WTC11 (cell line): ENCODE measurements around the gene SPG21. TPM values are rescaled to one million over a fixed set of nuclear protein-coding genes. Genes with fewer than 3 reads are reported as not detected.

Experiments used
- ATAC-seq: fragments of 200-7000 bp; cut with Tn5 transposase; 2 replicates; pipeline ENCODE4 v1.10.0; 2021; ENCODE audit warnings: mild to moderate bottlenecking, moderate library complexity
- CTCF ChIA-PET: fragments of 300-600 bp; sonication (Branson Sonifier 250); formaldehyde crosslinking; loops from one replicate; lab custom pipeline; 2021; ENCODE audit warnings: antibody characterized with exemption; lab: Charles Lee
- POLR2A ChIA-PET: fragments of 350-600 bp; sonication (Branson Sonifier 250); formaldehyde crosslinking; loops from one replicate; lab custom pipeline; 2021; ENCODE audit warnings: antibody characterized with exemption; lab: Charles Lee
- DNase-seq: peaks from one replicate; pipeline ENCODE4 v3.0.0; 2021; ENCODE audit warnings: low spot score
- H3K27ac Mint-ChIP-seq: 2 replicates; pipeline ENCODE4 v1.8.0; 2021; ENCODE audit warnings: mixed read lengths
- H3K27me3 Mint-ChIP-seq: 2 replicates; pipeline ENCODE4 v1.8.0; 2021; ENCODE audit warnings: low read depth, mild to moderate bottlenecking, moderate library complexity, mixed read lengths
- H3K36me3 Mint-ChIP-seq: 2 replicates; pipeline ENCODE4 v1.8.0; 2021; ENCODE audit warnings: mixed read lengths
- H3K4me1 Mint-ChIP-seq: 2 replicates; pipeline ENCODE4 v1.8.0; 2022; ENCODE audit warnings: mixed read lengths
- H3K4me3 Mint-ChIP-seq: 2 replicates; pipeline ENCODE4 v1.8.0; 2021; ENCODE audit warnings: mild to moderate bottlenecking, moderate library complexity, mixed read lengths
- H3K9me3 Mint-ChIP-seq: 2 replicates; pipeline ENCODE4 v1.8.0; 2021; ENCODE audit warnings: mixed read lengths
- AR ChIP-seq: fragments of 250-450 bp; sonication (Bioruptor Pico); IDR thresholded peaks from 2 replicates; pipeline ENCODE4 v1.9.0; 2021; ENCODE audit warnings: mild to moderate bottlenecking
- CREB1 ChIP-seq: sonication (generic); formaldehyde crosslinking; IDR thresholded peaks from 2 replicates; pipeline ENCODE4 v1.8.0; 2023; ENCODE audit warnings: mild to moderate bottlenecking, missing genetic modification reagents
- CTCF ChIP-seq: fragments of 200-600 bp; IDR thresholded peaks from 2 replicates; pipeline ENCODE4 v1.8.0; 2022; ENCODE audit warnings: antibody characterized with exemption
- EMX1 ChIP-seq: fragments of 250-450 bp; sonication (Bioruptor Pico); IDR thresholded peaks from 2 replicates; pipeline ENCODE4 v1.8.0; 2021; ENCODE audit warnings: mild to moderate bottlenecking
- FOXP1 ChIP-seq: sonication (generic); formaldehyde crosslinking; IDR thresholded peaks from 2 replicates; pipeline ENCODE4 v1.8.0; 2022; ENCODE audit warnings: missing genetic modification reagents, mild to moderate bottlenecking, moderate library complexity, borderline replicate concordance
- GTF2I ChIP-seq: fragments of 250-450 bp; sonication (Bioruptor Pico); conservative IDR thresholded peaks from 2 replicates; pipeline ENCODE4 v1.4.0; 2021; ENCODE audit warnings: mild to moderate bottlenecking
- JAZF1 ChIP-seq: fragments of 250-450 bp; sonication (Bioruptor Pico); IDR thresholded peaks from 2 replicates; pipeline ENCODE4 v1.9.0; 2021; ENCODE audit warnings: moderate library complexity, mild to moderate bottlenecking, inconsistent platforms
- NFATC4 ChIP-seq: fragments of 250-450 bp; sonication (Bioruptor Pico); IDR thresholded peaks from 2 replicates; pipeline ENCODE4 v1.9.0; 2021; ENCODE audit warnings: mild to moderate bottlenecking
- PRRX2 ChIP-seq: fragments of 250-450 bp; sonication (Bioruptor Pico); IDR thresholded peaks from 2 replicates; pipeline ENCODE4 v1.8.0; 2021; ENCODE audit warnings: mild to moderate bottlenecking
- RORB ChIP-seq: fragments of 250-450 bp; sonication (Bioruptor Pico); IDR thresholded peaks from 2 replicates; pipeline ENCODE4 v1.9.0; 2021; ENCODE audit warnings: mild to moderate bottlenecking
- ZNF121 ChIP-seq: sonication (generic); formaldehyde crosslinking; IDR thresholded peaks from 2 replicates; pipeline ENCODE4 v1.8.0; 2023; ENCODE audit warnings: missing genetic modification reagents
- ZNF263 ChIP-seq: sonication (generic); formaldehyde crosslinking; IDR thresholded peaks from 2 replicates; pipeline ENCODE4 v1.8.1; 2022; ENCODE audit warnings: low read depth, mild to moderate bottlenecking, moderate library complexity, missing genetic modification reagents
- ZNF281 ChIP-seq: sonication (generic); formaldehyde crosslinking; IDR thresholded peaks from 2 replicates; pipeline ENCODE4 v1.8.0; 2023; ENCODE audit warnings: mild to moderate bottlenecking, missing genetic modification reagents
- total RNA-seq: library from RNA; stranded (reverse); gene quantifications from 3 replicates; pipeline ENCODE4 v1.2.3, GENCODE V29; 2021
- TF ChIP-seq, protein P1 (sequence below): fragments of 250-450 bp; sonication (Bioruptor Pico); IDR thresholded peaks from 2 replicates; pipeline ENCODE4 v2.1.2; 2022; ENCODE audit warnings: mild to moderate bottlenecking, moderate library complexity
- TF ChIP-seq, protein P2 (sequence below): sonication (generic); formaldehyde crosslinking; IDR thresholded peaks from 2 replicates; pipeline ENCODE4 v1.8.0; 2022; ENCODE audit warnings: missing genetic modification reagents

The SPG21 gene
- total RNA-seq, 1 experiment from 2014 or later: 69.9 TPM

DNA sequence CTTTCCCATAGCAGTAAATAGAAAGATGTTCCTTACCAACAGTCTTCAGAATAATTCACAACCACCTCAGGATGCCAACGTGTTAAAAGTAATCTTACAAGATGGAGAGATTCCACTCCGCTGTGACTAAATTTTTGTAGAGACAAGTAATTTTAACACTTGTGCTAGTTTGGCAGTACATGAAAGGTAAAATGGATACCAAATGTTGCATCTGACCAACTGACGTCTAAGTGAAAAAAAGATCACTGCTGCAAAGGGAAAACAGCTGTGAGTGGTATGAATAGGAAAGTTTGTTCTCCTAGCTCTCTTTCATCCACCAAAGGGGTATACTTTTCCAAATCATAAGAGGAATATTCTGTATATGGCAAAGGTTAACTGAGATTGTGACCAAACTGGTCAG, 2.6 kb downstream of the SPG21 start (continued):
- TF ChIP-seq ZNF281 (CRISPR knock-in tag) (no peak), RORB (CRISPR knock-in tag) (no peak), CREB1 (CRISPR knock-in tag) (no peak)

DNA sequence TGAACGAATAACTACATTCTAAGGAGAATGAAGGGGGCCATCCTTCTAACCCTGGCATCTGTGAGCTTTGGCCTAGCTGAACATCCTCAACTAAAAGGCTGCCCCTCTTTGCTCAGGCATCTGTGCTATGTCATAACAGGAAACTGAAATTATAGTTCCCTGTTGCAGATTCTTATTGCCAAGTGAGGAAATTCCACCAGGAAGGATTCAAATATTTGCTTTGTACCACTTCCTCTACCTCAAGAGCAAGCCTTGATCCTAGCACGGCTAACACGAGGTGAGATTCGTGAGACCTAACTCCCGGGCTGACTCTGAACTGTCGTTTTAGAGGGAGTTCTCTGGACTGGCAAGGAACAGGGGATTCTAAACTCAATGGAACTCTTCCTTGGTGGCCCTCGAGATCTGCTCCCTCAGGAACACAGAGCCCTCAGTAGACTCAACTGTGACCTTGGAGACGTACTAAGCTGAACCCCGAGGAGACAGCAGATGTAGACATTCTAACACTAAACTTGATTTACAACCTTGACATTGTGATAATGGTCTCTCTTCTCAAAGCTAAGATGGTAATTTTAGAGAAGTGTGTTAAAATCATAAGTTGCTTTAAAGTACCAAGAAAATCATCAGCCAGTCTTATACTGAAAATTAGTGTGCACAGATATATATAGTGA, 4.2 kb downstream of the SPG21 start:
- no peak for ATAC-seq
- Mint-ChIP-seq H3K4me3 (no peak overlapping the region), H3K36me3 (0 out of 2 replicates have a peak, but pooled peaks cover 8% of the 10 kb centered on the region), H3K9me3 (no peaks in the 10 kb centered on the region), H3K27ac (no peak overlapping the region), H3K4me1 (peaks cover 22% of the 10 kb centered on the region), H3K27me3 (no peaks in the 10 kb centered on the region)
- TF ChIP-seq EMX1 (CRISPR knock-in tag) (no peak), JAZF1 (CRISPR knock-in tag) (no peak), ZNF121 (CRISPR knock-in tag) (no peak), GTF2I (no peak), AR (CRISPR knock-in tag) (no peak), FOXP1 (CRISPR knock-in tag) (no peak), PRRX2 (CRISPR knock-in tag) (no peak), ZNF263 (no peak), NFATC4 (CRISPR knock-in tag) (no peak), CTCF (no peak)
- TF ChIP-seq, protein P1, sequence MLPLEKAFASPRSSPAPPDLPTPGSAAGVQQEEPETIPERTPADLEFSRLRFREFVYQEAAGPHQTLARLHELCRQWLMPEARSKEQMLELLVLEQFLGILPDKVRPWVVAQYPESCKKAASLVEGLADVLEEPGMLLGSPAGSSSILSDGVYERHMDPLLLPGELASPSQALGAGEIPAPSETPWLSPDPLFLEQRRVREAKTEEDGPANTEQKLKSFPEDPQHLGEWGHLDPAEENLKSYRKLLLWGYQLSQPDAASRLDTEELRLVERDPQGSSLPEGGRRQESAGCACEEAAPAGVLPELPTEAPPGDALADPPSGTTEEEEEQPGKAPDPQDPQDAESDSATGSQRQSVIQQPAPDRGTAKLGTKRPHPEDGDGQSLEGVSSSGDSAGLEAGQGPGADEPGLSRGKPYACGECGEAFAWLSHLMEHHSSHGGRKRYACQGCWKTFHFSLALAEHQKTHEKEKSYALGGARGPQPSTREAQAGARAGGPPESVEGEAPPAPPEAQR (CRISPR knock-in tag): no peak
- TF ChIP-seq, protein P2, sequence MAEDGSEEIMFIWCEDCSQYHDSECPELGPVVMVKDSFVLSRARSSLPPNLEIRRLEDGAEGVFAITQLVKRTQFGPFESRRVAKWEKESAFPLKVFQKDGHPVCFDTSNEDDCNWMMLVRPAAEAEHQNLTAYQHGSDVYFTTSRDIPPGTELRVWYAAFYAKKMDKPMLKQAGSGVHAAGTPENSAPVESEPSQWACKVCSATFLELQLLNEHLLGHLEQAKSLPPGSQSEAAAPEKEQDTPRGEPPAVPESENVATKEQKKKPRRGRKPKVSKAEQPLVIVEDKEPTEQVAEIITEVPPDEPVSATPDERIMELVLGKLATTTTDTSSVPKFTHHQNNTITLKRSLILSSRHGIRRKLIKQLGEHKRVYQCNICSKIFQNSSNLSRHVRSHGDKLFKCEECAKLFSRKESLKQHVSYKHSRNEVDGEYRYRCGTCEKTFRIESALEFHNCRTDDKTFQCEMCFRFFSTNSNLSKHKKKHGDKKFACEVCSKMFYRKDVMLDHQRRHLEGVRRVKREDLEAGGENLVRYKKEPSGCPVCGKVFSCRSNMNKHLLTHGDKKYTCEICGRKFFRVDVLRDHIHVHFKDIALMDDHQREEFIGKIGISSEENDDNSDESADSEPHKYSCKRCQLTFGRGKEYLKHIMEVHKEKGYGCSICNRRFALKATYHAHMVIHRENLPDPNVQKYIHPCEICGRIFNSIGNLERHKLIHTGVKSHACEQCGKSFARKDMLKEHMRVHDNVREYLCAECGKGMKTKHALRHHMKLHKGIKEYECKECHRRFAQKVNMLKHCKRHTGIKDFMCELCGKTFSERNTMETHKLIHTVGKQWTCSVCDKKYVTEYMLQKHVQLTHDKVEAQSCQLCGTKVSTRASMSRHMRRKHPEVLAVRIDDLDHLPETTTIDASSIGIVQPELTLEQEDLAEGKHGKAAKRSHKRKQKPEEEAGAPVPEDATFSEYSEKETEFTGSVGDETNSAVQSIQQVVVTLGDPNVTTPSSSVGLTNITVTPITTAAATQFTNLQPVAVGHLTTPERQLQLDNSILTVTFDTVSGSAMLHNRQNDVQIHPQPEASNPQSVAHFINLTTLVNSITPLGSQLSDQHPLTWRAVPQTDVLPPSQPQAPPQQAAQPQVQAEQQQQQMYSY (CRISPR knock-in tag): no peak
- no peak for DNase-seq
- ChIA-PET CTCF (interaction anchor here (0.7 to 1.4 kb wide), 2 partner anchors 116 to 257 kb away, joined by 3 read pairs; no protein-coding TSS in a partner anchor), POLR2A (no interaction called here)
